Nucleus accumbens (tissue), 56 donors: Measurements from ENCODE around the gene RNPEP.
"Not testable (repeated sequence)": the region's sequence is repeated elsewhere in the genome, so short reads cannot be mapped to it uniquely, and the experiment has no call there.

Experiments used
- DNase-seq, 56 donors: peaks; one replicate each; lab custom pipeline; 2025; lab: John Stamatoyannopoulos, UW

RNPEP gene

GRCh38 chr1:201955729-201956143 lies 26.7 kb upstream of the RNPEP start:
- DNase-seq = no peak

- DNase-seq = no peak
Measured at GRCh38 chr1:201958348-201958747, 24.1 kb upstream of the RNPEP start.

- not testable (repeated sequence) for DNase-seq
Measured at GRCh38 chr1:201962382-201962781, 20.1 kb upstream of the RNPEP start.

GRCh38 chr1:201964261-201964660 lies 18.2 kb upstream of the RNPEP start:
- no peak for DNase-seq

GRCh38 chr1:201966171-201966570 lies 16.3 kb upstream of the RNPEP start:
- no peak for DNase-seq

- no peak for DNase-seq
Measured at GRCh38 chr1:201968202-201968925, 14.1 kb upstream of the RNPEP start.

GRCh38 chr1:201970334-201971159 lies 11.9 kb upstream of the RNPEP start:
- DNase-seq = peak in 1 of 56 donors; percentile 32

GRCh38 chr1:201982082-201982622 lies 296 bp upstream of the RNPEP start:
- peak in 32 of 56 donors; percentile 24 to 80 (median 51) for DNase-seq

GRCh38 chr1:201983380-201983805 lies 945 bp downstream of the RNPEP start:
- no peak for DNase-seq

- DNase-seq = no peak
Measured at GRCh38 chr1:201984446-201984845, 2.0 kb downstream of the RNPEP start.

GRCh38 chr1:201985355-201985754 lies 2.9 kb downstream of the RNPEP start:
- no peak for DNase-seq

- no peak for DNase-seq
Measured at GRCh38 chr1:201988601-201989000, 6.2 kb downstream of the RNPEP start.

GRCh38 chr1:201989354-201990128 lies 7.1 kb downstream of the RNPEP start:
- no peak for DNase-seq

GRCh38 chr1:201990427-201990826 lies 8.0 kb downstream of the RNPEP start:
- DNase-seq = no peak

GRCh38 chr1:201999625-202000238 lies 17.3 kb downstream of the RNPEP start:
- peak in 33 of 56 donors; percentile 3 to 62 (median 14) for DNase-seq

GRCh38 chr1:202002507-202002906 lies 20.1 kb downstream of the RNPEP start:
- DNase-seq = no peak

- DNase-seq = peak in 24 of 56 donors; percentile 6 to 46 (median 24)
Measured at GRCh38 chr1:202004711-202005110, 22.3 kb downstream of the RNPEP start.

GRCh38 chr1:202005958-202006357 lies 23.5 kb downstream of the RNPEP start:
- no peak for DNase-seq

- no peak for DNase-seq
Measured at GRCh38 chr1:202007304-202007703, 24.9 kb downstream of the RNPEP start.

GRCh38 chr1:202007805-202008489 lies 25.5 kb downstream of the RNPEP start:
- no peak for DNase-seq
